OCI-LY7 (cell line): ENCODE results near the gene C19orf85. TPM values are rescaled to one million over a fixed set of nuclear protein-coding genes. Genes with fewer than 3 reads are reported as not detected.
A peak's percentile ranks its signal among the peaks of the same experiment; 100 is the strongest.

Source experiments
- BruUV-seq: library from RNA; stranded (reverse); fragments of 400-500 nt; replicated peaks from 2 replicates; lab custom pipeline; 2021; lab: Mats Ljungman, UMichigan
- CTCF ChIA-PET: fragments of 300-600 bp; sonication (Branson Sonifier 250); formaldehyde crosslinking; loops from one replicate; lab custom pipeline; 2022; ENCODE audit warnings: antibody characterized with exemption; ENCODE audit not compliant: unreplicated experiment; lab: Charles Lee
- POLR2A ChIA-PET: fragments of 300-600 bp; sonication (Branson Sonifier 250); formaldehyde crosslinking; loops from one replicate; lab custom pipeline; 2022; ENCODE audit warnings: antibody characterized with exemption; lab: Charles Lee
- DNase-seq: peaks from one replicate; pipeline ENCODE4 v3.0.0-alpha.2; 2015; ENCODE audit warnings: low spot score
- H2AFZ ChIP-seq: fragments of 200-600 bp; sonication (generic), shearing (Covaris generic); 2 replicates; pipeline ENCODE4 v1.6.1; 2014; ENCODE audit warnings: mild to moderate bottlenecking, antibody characterized with exemption, low read length, moderate library complexity
- H3K27ac ChIP-seq: fragments of 200-600 bp; sonication (generic); 2 replicates; pipeline ENCODE4 v1.5.1; 2014; ENCODE audit warnings: mixed run types, low read depth, mild to moderate bottlenecking, moderate library complexity, low read length, inconsistent platforms; ENCODE audit not compliant: poor library complexity, severe bottlenecking
- H3K36me3 ChIP-seq: fragments of 200-600 bp; sonication (generic); 2 replicates; pipeline ENCODE4 v1.6.1; 2014; ENCODE audit warnings: mild to moderate bottlenecking, antibody characterized with exemption, low read length, moderate library complexity, mixed read lengths; ENCODE audit not compliant: insufficient read depth
- H3K4me1 ChIP-seq: fragments of 200-600 bp; sonication (generic); 2 replicates; pipeline ENCODE4 v1.5.1; 2014; ENCODE audit warnings: mild to moderate bottlenecking, low read length; ENCODE audit not compliant: insufficient read depth, poor library complexity, severe bottlenecking
- H3K4me2 ChIP-seq: fragments of 200-600 bp; sonication (generic); 2 replicates; pipeline ENCODE4 v1.6.1; 2014; ENCODE audit warnings: mild to moderate bottlenecking, low read length
- H3K4me3 ChIP-seq: fragments of 200-600 bp; sonication (generic); 2 replicates; pipeline ENCODE4 v1.5.1; 2014; ENCODE audit warnings: mild to moderate bottlenecking, low read depth, low read length; ENCODE audit not compliant: poor library complexity, severe bottlenecking
- H3K79me2 ChIP-seq: fragments of 200-600 bp; sonication (generic); 2 replicates; pipeline ENCODE4 v1.6.1; 2016; ENCODE audit warnings: low read depth, mild to moderate bottlenecking, low read length, moderate library complexity, mixed read lengths; ENCODE audit not compliant: insufficient read depth
- H3K9me2 ChIP-seq: fragments of 200-600 bp; sonication (generic); 2 replicates; pipeline ENCODE4 v1.6.1; 2016; ENCODE audit warnings: mild to moderate bottlenecking, low read length, mixed read lengths; ENCODE audit not compliant: insufficient read depth
- H3K9me3 ChIP-seq: fragments of 200-600 bp; sonication (generic); 2 replicates; pipeline ENCODE4 v1.6.1; 2014; ENCODE audit warnings: mild to moderate bottlenecking, mixed run types, low read length, mixed read lengths
- H4K20me1 ChIP-seq: fragments of 200-600 bp; sonication (generic); 2 replicates; pipeline ENCODE4 v1.6.1; 2014; ENCODE audit warnings: mild to moderate bottlenecking, antibody characterized with exemption, low read length, moderate library complexity, mixed read lengths; ENCODE audit not compliant: insufficient read depth
- EZH2phosphoT487 ChIP-seq: fragments of 200-600 bp; sonication (generic); IDR thresholded peaks from 2 replicates; pipeline ENCODE4 v1.6.1; 2018; ENCODE audit warnings: low read depth, borderline replicate concordance, mild to moderate bottlenecking, mixed run types, antibody characterized with exemption, low read length, moderate library complexity, mixed read lengths
- intact Hi-C: fragments of 100-400 bp; cut with micrococcal nuclease; formaldehyde crosslinking; loops from one replicate; pipeline ENCODE4 v1.10.0; 2022; ENCODE audit not compliant: unreplicated experiment
- total RNA-seq, 2 experiments: library from RNA; depleted of rRNA in 1 of 2; stranded (reverse); fragments of >200 nt in 1 of 2; shearing (Covaris generic) in 1 of 2; gene quantifications; 2 replicates each; pipeline ENCODE4 v1.2.3, GENCODE V29; 2014 to 2022
- TF ChIP-seq, protein P1 (sequence below): fragments of 200-600 bp; sonication (generic); conservative IDR thresholded peaks from 2 replicates; pipeline ENCODE4 v1.5.1; 2014; ENCODE audit warnings: mild to moderate bottlenecking, antibody characterized with exemption, low read length, moderate library complexity, mixed read lengths

The C19orf85 gene
- total RNA-seq, 2 experiments from 2014 or later: not detected

DNA sequence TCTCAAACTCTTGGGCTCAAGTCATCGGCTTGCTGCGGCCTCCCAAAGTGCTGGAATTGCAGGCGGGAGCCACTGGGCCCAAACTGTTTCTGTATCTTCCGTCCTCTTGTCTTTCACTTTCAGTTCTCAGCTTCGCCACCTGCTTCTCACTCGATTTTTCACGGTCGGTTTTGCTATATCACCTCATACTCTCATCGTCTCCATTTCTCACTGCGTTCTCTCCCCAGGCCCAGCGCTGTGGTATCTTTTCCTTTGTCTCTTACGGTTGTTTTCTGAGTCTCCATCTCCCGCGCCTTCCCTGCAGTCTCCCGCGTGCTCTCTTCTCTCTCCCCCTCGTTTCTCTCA is 38.6 kb upstream of the C19orf85 start:
- Histone ChIP-seq H3K9me3 (no peaks in the 10 kb centered on the region), H3K79me2 (no peaks in the 10 kb centered on the region), H3K4me2 (peak overlapping the region; percentile 35; the same call in 1 of the 2 replicates), H2AFZ (peak overlapping the region; percentile 93), H3K4me3 (peak overlapping the region; percentile 32), H3K9me2 (no peaks in the 10 kb centered on the region), H3K36me3 (no peaks in the 10 kb centered on the region), H3K4me1 (peaks cover 8% of the 10 kb centered on the region), H3K27ac (no peak overlapping the region), H4K20me1 (no peaks in the 10 kb centered on the region)
- POLR2A ChIA-PET: interaction anchor here (1.0 kb wide), 2 partner anchors 11 to 27 kb away, joined by 3 read pairs; partner anchors contain the start of gene ZNF628
- no peak for DNase-seq
- intact Hi-C loops: no loop called here
- BruUV-seq: no TSS peak
- CTCF ChIA-PET: interaction anchor here (0.6 to 1.9 kb wide), 3 partner anchors 26 to 68 kb away, joined by 4 to 10 read pairs (median 6); partner anchors contain the start of gene ZNF628
- no peak for TF ChIP-seq EZH2phosphoT487
- TF ChIP-seq, protein P1, sequence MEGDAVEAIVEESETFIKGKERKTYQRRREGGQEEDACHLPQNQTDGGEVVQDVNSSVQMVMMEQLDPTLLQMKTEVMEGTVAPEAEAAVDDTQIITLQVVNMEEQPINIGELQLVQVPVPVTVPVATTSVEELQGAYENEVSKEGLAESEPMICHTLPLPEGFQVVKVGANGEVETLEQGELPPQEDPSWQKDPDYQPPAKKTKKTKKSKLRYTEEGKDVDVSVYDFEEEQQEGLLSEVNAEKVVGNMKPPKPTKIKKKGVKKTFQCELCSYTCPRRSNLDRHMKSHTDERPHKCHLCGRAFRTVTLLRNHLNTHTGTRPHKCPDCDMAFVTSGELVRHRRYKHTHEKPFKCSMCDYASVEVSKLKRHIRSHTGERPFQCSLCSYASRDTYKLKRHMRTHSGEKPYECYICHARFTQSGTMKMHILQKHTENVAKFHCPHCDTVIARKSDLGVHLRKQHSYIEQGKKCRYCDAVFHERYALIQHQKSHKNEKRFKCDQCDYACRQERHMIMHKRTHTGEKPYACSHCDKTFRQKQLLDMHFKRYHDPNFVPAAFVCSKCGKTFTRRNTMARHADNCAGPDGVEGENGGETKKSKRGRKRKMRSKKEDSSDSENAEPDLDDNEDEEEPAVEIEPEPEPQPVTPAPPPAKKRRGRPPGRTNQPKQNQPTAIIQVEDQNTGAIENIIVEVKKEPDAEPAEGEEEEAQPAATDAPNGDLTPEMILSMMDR: no peak

DNA sequence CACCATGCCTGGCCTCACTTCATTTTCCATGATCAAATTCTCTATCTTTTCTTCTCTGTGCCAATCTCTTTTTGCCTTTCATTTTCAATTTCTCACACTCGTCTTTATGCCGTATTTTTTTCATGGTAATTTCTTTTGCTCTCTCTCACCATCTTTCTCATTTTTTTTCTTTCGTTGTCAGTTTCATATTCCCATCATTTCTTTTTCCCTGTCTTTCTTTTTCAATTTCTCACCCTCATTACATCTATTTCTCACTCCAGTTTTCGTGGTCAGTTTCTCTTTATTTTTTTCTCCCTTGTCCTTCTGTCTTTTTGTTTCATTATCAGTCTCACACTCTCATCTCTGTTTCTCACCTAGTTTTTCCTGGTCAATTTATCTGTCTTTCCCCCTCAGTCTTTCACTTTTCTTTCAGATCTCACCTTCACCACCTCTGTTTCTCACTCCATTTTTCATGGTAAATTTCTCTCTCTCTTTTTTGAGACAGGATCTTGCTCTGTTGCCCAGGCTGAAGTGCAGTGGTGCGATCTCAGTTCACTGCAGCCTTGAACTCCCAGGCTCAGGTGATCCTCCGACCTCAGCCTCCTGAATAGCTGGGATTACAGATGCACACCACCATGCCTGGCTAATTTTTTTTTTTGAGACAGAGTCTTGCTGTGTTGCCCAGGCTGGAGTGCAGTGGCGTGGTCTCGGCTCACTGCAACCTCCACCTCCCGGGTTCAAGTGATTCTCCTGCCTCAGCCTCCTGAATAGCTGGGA is 37.8 kb upstream of the C19orf85 start:
- no TSS peak for BruUV-seq
- Histone ChIP-seq H3K9me3 (no peaks in the 10 kb centered on the region), H3K4me1 (peaks cover 8% of the 10 kb centered on the region), H3K4me2 (no peak overlapping the region), H2AFZ (no peak overlapping the region), H3K27ac (no peak overlapping the region), H4K20me1 (no peaks in the 10 kb centered on the region), H3K4me3 (no peak overlapping the region), H3K9me2 (no peaks in the 10 kb centered on the region), H3K79me2 (no peaks in the 10 kb centered on the region), H3K36me3 (no peaks in the 10 kb centered on the region)
- intact Hi-C loops: no loop called here
- ChIA-PET CTCF (no interaction called here), POLR2A (no interaction called here)
- no peak for DNase-seq
- TF ChIP-seq, protein P1: no peak
- TF ChIP-seq EZH2phosphoT487: no peak

DNA sequence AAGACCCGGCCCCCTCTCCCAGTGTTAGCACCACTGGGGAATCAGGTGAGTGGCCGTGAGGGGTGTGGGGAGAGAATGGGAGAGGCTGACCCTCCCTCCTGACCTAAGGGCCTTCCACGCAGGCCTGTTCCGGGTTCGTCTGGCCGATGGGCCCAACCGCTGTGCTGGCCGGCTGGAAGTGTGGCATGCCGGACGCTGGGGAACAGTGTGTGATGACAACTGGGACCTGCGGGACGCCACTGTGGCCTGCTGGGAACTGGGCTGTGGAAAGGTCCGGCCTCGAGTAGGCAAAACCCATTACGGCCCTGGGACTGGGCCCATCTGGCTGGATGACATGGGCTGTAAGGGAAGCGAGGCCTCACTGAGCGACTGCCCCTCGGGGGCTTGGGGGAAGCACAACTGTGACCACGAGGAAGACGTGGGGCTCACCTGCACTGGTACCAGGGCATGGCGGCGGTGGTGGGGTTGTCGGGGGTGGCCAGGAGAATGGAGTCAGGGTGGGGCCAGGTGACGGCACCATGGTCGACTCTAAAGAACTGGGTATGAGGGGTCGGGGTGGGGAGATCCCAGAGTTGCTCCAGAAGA is 35.9 kb upstream of the C19orf85 start:
- ChIA-PET POLR2A (no interaction called here), CTCF (no interaction called here)
- H3K36me3 ChIP-seq: no peaks in the 10 kb centered on the region
- no peak overlapping the region for H3K4me2 ChIP-seq
- H3K27ac ChIP-seq: no peak overlapping the region
- H3K9me3 ChIP-seq: no peaks in the 10 kb centered on the region
- H2AFZ ChIP-seq: no peak overlapping the region
- H3K9me2 ChIP-seq: no peaks in the 10 kb centered on the region
- TF ChIP-seq, protein P1: no peak
- TF ChIP-seq EZH2phosphoT487: no peak
- no peak overlapping the region for H3K4me3 ChIP-seq
- DNase-seq: no peak
- H3K4me1 ChIP-seq: peaks cover 8% of the 10 kb centered on the region
- no peaks in the 10 kb centered on the region for H3K79me2 ChIP-seq
- no TSS peak for BruUV-seq
- intact Hi-C loops: no loop called here
- no peaks in the 10 kb centered on the region for H4K20me1 ChIP-seq
